ENCODE results near the gene DENND1A.

GRCh38 chr9:123893115-123893514, 36.8 kb downstream of the DENND1A start:
- TF ChIP-seq, protein P1, sequence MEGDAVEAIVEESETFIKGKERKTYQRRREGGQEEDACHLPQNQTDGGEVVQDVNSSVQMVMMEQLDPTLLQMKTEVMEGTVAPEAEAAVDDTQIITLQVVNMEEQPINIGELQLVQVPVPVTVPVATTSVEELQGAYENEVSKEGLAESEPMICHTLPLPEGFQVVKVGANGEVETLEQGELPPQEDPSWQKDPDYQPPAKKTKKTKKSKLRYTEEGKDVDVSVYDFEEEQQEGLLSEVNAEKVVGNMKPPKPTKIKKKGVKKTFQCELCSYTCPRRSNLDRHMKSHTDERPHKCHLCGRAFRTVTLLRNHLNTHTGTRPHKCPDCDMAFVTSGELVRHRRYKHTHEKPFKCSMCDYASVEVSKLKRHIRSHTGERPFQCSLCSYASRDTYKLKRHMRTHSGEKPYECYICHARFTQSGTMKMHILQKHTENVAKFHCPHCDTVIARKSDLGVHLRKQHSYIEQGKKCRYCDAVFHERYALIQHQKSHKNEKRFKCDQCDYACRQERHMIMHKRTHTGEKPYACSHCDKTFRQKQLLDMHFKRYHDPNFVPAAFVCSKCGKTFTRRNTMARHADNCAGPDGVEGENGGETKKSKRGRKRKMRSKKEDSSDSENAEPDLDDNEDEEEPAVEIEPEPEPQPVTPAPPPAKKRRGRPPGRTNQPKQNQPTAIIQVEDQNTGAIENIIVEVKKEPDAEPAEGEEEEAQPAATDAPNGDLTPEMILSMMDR (IDR thresholded peaks at IDR 0.05), result no peak
- TF ChIP-seq POLR2AphosphoS5 (IDR thresholded peaks at IDR 0.05) (no peak), POLR2A (IDR thresholded peaks at IDR 0.05) (no peak), EP300 (IDR thresholded peaks at IDR 0.05) (no peak)
